Measurements from ENCODE around the gene LIPE. TPM values are rescaled to one million over a fixed set of nuclear protein-coding genes. Genes with fewer than 3 reads are reported as not detected.

The LIPE gene
- polyA plus RNA-seq, 1 experiment: 3.3 TPM

DNA sequence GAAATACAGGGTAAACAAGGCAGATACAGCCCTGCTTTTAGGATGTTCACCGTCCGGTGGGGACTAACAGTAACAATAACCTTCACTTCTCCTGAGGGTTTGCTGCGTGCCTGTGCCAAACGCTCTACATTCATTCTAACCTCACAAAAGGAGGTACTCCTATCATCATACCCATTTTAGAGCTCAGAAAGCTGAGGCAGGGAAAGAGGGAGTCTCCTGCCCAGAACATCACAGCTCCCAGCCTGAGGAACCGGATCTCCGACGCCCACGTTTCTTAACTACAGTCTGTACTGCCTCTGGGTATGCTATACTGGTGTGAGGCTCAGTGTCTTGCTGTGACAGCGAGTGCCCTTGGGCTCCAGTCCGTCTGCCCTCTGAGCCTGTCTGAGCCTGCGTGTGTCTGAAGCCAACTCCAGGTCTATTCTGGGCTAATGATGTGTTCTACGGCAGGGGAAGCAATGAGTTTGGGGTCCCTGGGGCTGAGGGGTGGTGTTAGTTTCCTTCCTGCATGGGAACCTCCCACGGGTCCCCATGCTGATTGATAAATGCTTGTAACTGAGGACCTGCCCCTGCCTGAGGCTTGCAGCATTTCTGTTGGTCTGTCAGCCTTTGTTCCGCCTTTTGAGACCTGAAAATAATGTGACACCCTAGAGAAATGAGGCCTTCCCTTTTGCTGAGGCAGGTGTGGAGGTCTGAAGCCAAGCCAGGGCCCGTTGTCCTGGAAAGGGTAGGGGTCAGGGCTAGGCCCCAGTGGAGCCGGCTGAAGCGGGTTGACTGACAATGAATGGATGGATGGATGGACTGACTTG, 4.9 kb downstream of the LIPE start:
- DNase-seq (ENCODE audit: low read depth): no peak
- POLR2A ChIA-PET: no interaction called here
- Histone ChIP-seq H3K4me3 (ENCODE audit: low read depth, low read length) (peak overlapping the region; percentile 62), H3K36me3 (ENCODE audit: control insufficient read depth, insufficient read depth, low read length) (no peaks in the 10 kb centered on the region), H3K27me3 (ENCODE audit: control insufficient read depth, insufficient read depth, low read length) (no peaks in the 10 kb centered on the region)
- TF ChIP-seq, protein P1, sequence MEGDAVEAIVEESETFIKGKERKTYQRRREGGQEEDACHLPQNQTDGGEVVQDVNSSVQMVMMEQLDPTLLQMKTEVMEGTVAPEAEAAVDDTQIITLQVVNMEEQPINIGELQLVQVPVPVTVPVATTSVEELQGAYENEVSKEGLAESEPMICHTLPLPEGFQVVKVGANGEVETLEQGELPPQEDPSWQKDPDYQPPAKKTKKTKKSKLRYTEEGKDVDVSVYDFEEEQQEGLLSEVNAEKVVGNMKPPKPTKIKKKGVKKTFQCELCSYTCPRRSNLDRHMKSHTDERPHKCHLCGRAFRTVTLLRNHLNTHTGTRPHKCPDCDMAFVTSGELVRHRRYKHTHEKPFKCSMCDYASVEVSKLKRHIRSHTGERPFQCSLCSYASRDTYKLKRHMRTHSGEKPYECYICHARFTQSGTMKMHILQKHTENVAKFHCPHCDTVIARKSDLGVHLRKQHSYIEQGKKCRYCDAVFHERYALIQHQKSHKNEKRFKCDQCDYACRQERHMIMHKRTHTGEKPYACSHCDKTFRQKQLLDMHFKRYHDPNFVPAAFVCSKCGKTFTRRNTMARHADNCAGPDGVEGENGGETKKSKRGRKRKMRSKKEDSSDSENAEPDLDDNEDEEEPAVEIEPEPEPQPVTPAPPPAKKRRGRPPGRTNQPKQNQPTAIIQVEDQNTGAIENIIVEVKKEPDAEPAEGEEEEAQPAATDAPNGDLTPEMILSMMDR (IDR thresholded peaks at IDR 0.05; ENCODE audit: insufficient read depth, low read depth, low read length): no peak
- CTCF ChIA-PET: interaction anchor here (1.7 to 3.3 kb wide), 3 partner anchors 12 to 18 kb away, joined by 5 to 15 read pairs (median 9); no protein-coding TSS in a partner anchor

DNA sequence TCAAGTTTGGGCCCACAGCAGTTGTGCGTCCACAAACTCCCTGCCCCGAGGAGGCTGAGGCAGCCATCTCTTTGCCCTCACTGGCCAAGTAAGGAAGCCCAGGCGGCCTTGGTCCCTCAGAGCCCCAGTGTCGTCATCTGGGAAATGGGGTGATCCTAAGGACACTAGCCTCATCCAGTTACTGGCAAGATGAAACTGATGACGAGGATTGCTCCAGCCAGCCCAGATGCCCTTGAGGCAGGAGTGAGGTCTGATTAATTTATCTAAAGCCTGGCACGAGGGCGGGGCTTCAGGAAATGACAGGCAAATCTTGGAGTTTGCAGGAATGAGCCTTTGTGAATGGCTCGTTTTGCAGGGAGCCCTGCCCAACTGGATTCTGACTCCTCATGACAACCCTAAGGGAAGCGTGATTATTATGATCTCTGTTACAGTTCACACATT, 5.6 kb downstream of the LIPE start:
- Histone ChIP-seq H3K4me3 (ENCODE audit: low read depth, low read length) (no peak overlapping the region), H3K36me3 (ENCODE audit: control insufficient read depth, insufficient read depth, low read length) (no peaks in the 10 kb centered on the region), H3K27me3 (ENCODE audit: control insufficient read depth, insufficient read depth, low read length) (no peaks in the 10 kb centered on the region)
- ChIA-PET POLR2A (no interaction called here), CTCF (interaction anchor here (1.2 to 3.3 kb wide), 2 partner anchors 13 to 29 kb away, joined by 3 to 9 read pairs; no protein-coding TSS in a partner anchor)
- no peak for DNase-seq (ENCODE audit: low read depth)
- TF ChIP-seq, protein P1 (IDR thresholded peaks at IDR 0.05; ENCODE audit: insufficient read depth, low read depth, low read length): no peak

DNA sequence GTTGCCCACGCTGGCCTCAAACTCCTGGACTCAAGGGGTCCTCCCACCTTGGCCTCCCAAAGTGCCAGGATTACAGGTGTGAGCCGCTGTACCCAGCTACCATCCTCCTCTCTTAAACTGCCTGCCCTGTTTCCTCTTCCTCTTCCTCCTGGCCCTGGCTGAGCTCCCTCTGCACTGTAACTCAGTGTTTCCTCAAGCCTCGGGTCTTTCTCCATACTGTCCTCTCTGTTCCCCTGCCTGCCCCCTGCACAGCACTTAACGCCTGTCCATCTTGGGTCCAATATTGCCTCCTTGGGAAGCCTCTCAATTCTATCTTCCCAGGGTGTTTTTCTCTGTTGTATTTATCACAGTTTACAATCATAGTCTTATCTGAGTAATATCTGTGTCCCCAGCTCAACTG, 6.1 kb downstream of the LIPE start:
- DNase-seq (ENCODE audit: low read depth): no peak
- Histone ChIP-seq H3K27me3 (ENCODE audit: control insufficient read depth, insufficient read depth, low read length) (no peaks in the 10 kb centered on the region), H3K36me3 (ENCODE audit: control insufficient read depth, insufficient read depth, low read length) (no peaks in the 10 kb centered on the region), H3K4me3 (ENCODE audit: low read depth, low read length) (no peak overlapping the region)
- TF ChIP-seq, protein P1 (IDR thresholded peaks at IDR 0.05; ENCODE audit: insufficient read depth, low read depth, low read length): no peak
- POLR2A ChIA-PET: no interaction called here
- CTCF ChIA-PET: interaction anchor here (1.2 to 3.3 kb wide), 6 partner anchors 10 to 29 kb away, joined by 3 to 9 read pairs (median 4); no protein-coding TSS in a partner anchor

DNA sequence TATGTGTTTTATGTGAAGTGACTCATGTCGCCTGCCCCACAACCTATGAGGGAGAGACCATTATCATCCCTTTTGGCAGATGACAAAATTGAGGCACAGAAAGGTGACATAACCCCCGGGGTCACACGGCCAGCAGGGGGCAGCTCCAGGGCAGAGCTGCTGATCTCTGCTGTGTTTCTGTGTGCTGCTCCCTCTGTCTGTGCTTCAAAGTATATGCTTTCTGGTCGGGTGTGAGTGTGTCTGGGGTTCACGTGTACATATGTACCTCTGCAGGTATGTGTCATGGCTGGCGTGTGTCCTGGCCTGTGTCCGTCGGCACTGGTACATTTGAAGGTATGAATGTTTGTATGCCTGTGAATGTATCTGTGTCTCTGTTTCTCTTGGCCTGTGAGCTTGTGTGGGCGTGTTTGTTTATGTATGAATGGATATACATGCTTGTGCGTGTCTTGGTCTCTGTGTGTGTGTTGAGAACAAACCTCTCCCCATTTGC, 7.1 kb downstream of the LIPE start:
- ChIA-PET POLR2A (no interaction called here), CTCF (interaction anchor here (0.6 to 3.3 kb wide), 9 partner anchors 8 to 30 kb away, joined by 3 to 9 read pairs (median 4); no protein-coding TSS in a partner anchor)
- Histone ChIP-seq H3K36me3 (ENCODE audit: control insufficient read depth, insufficient read depth, low read length) (no peaks in the 10 kb centered on the region), H3K4me3 (ENCODE audit: low read depth, low read length) (no peak overlapping the region), H3K27me3 (ENCODE audit: control insufficient read depth, insufficient read depth, low read length) (no peaks in the 10 kb centered on the region)
- DNase-seq (ENCODE audit: low read depth): no peak
- TF ChIP-seq, protein P1 (IDR thresholded peaks at IDR 0.05; ENCODE audit: insufficient read depth, low read depth, low read length): peak; percentile 63

DNA sequence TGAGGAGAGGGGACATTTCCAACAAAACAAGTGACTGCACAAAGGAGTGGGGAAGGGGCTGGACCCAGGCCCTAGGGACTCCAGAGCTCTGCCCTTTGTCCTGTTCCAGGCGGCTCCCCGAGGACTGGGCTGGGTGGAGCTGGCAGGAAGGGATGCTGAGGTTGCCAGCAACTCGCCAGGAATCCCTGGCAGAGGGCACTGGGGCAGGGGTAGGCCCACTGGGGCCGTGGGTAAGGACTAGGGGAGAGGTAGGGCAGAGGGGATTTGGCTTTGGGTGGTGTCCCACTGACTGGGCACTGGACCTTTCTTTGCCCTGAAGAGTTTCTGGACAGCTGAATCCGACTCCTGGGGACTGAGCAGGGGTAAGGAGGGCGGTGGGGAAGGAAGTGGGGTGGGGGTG, 7.9 kb downstream of the LIPE start:
- DNase-seq (ENCODE audit: low read depth): no peak

More for the DNA sequence above, 7.9 kb downstream of the LIPE start:
- ChIA-PET POLR2A (no interaction called here), CTCF (interaction anchor here (1.6 to 3.3 kb wide), 2 partner anchors 15 to 19 kb away, joined by 4 to 9 read pairs; no protein-coding TSS in a partner anchor)
- Histone ChIP-seq H3K36me3 (ENCODE audit: control insufficient read depth, insufficient read depth, low read length) (no peaks in the 10 kb centered on the region), H3K27me3 (ENCODE audit: control insufficient read depth, insufficient read depth, low read length) (no peaks in the 10 kb centered on the region), H3K4me3 (ENCODE audit: low read depth, low read length) (no peak overlapping the region)
- TF ChIP-seq, protein P1 (IDR thresholded peaks at IDR 0.05; ENCODE audit: insufficient read depth, low read depth, low read length): no peak
